HG03378 (cell line): ENCODE results near the gene SLC27A5.
"Not testable (repeated sequence)": the region's sequence is repeated elsewhere in the genome, so short reads cannot be mapped to it uniquely, and the experiment has no call there.

ENCODE experiments used
- ATAC-seq: cut with Tn5 transposase; IDR thresholded peaks from one replicate; pipeline ENCODE4 v1.9.1; 2021; ENCODE audit warnings: mild to moderate bottlenecking, moderate library complexity; ENCODE audit not compliant: unreplicated experiment

Gene SLC27A5

DNA sequence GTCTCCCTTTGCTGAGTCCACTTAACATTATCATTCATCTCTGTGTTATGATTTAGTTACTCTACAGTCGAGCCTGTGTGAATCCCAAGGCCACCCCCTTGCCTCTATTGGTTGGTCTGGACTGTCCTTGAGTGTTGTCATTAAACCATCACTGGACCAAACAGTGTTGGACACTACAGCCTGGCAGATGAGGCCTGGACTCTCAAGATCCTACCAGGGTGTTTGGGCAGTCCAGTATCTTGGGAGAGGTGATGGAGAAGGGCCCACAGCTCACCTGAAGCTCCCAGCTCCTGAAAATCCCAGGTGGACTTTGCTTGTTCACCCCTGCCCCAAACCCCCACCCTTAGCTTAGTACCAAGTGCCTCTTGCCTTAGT lies 39.3 kb upstream of the SLC27A5 start:
- ATAC-seq = no peak

DNA sequence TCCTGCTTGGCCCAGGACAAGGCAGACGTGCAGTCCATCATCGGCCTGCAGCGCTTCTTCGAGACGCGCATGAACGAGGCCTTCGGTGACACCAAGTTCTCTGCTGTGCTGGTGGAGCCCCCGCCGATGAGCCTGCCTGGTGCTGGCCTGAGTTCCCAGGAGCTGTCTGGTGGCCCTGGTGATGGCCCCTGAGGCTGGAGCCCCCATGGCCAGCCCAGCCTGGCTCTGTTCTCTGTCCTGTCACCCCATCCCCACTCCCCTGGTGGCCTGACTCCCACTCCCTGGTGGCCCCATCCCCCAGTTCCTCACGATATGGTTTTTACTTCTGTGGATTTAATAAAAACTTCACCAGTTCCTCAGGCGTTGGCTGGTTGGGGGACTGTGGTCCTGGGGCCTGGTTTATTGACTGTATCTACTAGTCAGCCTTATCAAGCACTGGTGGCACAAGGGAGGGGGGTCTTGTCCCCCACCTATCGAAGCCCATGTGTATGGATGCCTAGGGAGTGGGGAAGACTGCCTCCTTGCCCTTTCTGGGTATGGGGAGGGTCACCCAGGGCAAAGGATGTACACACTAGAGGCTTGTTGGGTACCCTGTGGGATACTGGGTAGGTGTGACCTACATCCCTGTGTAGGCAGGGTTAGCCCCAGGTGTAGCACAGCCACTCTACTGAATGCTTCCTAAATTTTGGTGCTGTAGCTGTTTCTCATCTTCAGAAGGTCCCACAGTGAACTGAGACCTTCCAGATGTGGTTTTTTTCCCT lies 38.8 kb upstream of the SLC27A5 start:
- ATAC-seq = no peak

DNA sequence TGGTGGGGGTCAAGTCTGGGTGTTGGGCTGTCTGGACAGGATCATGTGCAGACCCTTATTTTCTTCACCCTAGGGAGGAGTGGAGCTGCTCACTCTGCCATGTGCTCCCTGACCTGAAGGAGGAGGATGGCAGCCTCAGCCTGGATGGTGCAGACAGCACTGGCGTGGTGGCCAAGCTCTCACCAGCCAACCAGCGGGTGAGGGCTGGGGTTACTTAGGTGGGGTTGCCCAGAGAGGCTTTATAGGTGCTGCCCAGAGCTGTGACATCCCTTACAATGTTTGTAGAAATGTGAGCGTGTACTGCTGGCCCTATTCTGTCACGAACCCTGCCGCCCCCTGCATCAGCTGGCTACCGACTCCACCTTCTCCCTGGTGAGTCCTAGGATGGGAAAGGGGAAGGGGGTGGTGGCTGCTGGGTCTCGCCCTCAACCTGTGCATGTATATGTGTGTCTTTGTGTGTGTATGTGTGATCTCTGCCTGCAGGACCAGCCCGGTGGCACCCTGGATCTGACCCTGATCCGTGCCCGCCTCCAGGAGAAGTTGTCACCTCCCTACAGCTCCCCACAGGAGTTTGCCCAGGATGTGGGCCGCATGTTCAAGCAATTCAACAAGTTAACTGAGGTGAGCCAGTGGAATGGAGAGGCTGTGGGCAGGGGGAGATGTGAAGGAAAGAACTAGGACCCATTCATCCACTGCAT lies 38.0 kb upstream of the SLC27A5 start:
- no peak for ATAC-seq

DNA sequence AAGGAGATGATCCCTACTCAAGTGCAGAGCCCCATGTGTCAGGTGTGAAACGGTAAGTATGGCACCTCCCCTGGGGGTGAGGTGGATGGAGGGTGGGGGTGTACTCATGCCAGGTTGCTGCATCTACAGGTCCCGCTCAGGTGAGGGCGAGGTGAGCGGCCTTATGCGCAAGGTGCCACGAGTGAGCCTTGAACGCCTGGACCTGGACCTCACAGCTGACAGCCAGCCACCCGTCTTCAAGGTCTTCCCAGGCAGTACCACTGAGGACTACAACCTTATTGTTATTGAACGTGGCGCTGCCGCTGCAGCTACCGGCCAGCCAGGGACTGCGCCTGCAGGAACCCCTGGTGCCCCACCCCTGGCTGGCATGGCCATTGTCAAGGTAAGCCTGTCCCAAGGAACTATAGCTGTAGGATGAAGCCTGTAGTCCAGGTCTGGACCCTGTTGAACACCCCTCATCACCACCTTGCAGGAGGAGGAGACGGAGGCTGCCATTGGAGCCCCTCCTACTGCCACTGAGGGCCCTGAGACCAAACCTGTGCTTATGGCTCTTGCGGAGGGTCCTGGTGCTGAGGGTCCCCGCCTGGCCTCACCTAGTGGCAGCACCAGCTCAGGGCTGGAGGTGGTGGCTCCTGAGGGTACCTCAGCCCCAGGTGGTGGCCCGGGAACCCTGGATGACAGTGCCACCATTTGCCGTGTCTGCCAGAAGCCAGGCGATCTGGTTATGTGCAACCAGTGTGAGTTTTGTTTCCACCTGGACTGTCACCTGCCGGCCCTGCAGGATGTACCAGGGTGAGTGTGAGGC lies 37.3 kb upstream of the SLC27A5 start:
- no peak for ATAC-seq

DNA sequence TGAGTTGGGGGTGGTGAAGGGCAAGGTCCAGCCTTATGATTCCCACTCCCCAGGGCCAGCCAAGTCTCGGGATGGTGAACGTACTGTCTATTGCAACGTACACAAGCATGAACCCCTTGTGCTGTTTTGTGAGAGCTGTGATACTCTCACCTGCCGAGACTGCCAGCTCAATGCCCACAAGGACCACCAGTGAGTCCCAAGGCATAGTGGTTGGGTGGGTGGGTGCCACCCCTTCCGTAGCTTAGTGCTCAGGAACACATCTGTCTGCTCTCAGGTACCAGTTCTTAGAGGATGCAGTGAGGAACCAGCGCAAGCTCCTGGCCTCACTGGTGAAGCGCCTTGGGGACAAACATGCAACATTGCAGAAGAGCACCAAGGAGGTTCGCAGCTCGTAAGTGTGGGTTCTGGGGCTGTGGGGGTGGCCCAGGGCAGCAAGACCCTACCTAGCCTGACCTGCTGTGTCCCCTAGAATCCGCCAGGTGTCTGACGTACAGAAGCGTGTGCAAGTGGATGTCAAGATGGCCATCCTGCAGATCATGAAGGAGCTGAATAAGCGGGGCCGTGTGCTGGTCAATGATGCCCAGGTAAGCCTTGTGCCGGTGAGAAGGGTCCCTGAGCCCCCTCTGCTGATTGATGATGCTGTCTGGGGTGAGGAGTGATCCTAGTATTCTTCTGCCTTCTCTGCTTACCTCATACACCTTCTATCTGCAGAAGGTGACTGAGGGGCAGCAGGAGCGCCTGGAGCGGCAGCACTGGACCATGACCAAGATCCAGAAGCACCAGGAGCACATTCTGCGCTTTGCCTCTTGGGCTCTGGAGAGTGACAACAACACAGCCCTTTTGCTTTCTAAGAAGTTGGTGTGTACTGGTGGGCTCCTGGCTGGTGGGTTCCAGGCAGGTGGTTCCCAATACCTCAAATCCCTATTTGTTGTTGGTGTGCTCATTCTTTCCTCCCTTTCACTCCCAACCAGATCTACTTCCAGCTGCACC lies 35.8 kb upstream of the SLC27A5 start:
- ATAC-seq = no peak

DNA sequence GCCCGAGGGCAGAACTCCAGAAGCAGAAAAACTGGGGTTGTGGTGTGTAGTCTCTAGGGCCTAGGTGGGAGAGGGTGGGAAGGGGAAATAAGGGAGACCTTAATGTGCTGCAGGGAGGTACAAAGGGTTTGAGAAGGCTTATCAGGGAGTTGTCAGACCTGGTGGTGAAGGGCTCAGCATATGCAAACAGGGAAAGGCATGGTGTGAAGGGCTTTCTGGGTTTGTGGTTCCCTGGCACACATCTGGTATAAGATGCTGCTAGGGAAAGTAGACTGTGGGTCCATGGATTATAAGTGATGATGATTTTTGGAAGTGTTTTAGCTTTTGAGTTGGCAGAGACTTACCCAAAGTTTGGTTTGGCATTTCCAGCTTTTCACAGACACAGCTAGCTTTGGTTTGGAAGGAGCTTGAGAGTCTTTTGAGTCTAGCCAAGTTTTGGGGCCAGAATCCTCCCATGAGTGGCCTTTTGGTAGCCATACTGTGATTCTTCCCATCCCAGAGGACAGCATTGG lies 34.3 kb upstream of the SLC27A5 start:
- ATAC-seq = no peak

DNA sequence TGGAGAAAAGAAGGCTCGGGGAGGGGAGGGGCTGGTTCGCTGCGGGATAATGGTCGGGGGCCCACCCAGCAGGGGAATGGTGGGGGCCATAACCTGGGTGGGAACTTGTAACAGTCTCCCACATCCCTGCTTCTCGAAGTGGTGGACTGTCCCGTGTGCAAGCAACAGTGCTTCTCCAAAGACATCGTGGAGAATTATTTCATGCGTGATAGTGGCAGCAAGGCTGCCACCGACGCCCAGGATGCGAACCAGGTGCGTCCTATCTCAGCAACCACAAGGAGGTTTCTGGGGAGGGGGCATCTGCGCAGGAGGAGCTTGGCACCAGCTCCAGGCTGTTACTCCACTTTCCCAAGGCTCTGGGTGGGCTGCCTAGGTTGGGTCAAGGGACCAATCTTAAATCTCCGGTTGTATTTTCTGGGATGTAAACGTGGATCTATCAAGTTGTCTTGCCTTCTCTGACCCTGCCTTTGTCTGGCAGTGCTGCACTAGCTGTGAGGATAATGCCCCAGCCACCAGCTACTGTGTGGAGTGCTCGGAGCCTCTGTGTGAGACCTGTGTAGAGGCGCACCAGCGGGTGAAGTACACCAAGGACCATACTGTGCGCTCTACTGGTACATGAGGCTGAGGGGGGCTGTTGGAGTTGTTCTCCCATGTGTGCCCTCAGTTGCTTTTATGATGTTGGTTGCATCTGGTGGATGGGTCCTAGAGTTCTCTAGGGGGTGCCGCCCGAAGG lies 33.7 kb upstream of the SLC27A5 start:
- ATAC-seq = no peak

DNA sequence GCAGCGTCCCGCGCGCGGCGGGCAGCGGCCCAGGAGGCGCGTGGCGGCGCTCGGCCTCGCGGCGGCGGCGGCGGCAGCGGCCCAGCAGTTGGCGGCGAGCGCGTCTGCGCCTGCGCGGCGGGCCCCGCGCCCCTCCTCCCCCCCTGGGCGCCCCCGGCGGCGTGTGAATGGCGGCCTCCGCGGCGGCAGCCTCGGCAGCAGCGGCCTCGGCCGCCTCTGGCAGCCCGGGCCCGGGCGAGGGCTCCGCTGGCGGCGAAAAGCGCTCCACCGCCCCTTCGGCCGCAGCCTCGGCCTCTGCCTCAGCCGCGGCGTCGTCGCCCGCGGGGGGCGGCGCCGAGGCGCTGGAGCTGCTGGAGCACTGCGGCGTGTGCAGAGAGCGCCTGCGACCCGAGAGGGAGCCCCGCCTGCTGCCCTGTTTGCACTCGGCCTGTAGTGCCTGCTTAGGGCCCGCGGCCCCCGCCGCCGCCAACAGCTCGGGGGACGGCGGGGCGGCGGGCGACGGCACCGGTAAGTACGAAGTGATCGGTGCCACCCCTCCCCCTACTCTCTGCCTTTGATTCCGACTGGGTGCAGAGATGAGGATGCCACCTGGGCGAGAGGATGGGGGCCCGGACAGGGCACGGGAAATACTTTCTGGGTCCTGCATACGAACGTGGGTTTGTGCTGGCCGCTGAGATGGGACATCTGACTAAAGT lies 32.9 kb upstream of the SLC27A5 start:
- peak; percentile 21 for ATAC-seq

DNA sequence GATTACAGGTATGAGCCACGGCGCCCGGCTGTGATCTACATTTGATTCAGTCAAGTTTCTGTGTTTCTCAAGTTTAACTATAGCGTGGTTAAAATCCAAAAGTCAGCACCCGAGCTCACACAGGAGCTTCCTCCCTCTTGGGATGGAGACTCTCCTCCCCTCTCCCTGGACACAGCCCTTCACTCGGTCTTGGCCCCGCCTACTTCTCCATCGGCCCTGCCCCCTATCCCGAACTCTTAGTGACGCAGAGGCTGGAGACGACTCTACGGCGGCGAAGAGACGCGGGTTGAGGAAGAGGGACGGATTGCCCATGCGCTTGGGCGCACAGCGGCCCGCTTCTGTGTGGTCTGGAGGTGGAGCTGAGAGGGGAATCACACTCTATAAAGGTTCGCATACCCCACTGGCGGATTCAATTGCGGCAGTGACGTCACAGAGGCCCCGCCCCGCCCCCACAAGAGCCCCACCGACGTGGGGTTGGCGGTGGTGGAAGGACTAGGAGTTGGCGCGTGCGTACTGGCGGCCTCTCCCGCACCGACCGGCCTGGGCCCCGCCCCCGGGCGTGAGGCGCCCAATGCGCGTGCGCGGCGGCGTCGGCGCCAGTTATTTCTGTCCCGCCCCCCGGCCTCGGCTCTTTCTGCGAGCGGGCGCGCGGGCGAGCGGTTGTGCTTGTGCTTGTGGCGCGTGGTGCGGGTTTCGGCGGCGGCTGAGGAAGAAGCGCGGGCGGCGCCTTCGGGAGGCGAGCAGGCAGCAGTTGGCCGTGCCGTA lies 32.2 kb upstream of the SLC27A5 start, which contains the start of gene TRIM28:
Gene TRIM28 (plus strand): TSS at position 239 of the 765 bp plus-strand sequence. CDS start 694 bp downstream, outside the sequence.
- ATAC-seq = peak; percentile 86

DNA sequence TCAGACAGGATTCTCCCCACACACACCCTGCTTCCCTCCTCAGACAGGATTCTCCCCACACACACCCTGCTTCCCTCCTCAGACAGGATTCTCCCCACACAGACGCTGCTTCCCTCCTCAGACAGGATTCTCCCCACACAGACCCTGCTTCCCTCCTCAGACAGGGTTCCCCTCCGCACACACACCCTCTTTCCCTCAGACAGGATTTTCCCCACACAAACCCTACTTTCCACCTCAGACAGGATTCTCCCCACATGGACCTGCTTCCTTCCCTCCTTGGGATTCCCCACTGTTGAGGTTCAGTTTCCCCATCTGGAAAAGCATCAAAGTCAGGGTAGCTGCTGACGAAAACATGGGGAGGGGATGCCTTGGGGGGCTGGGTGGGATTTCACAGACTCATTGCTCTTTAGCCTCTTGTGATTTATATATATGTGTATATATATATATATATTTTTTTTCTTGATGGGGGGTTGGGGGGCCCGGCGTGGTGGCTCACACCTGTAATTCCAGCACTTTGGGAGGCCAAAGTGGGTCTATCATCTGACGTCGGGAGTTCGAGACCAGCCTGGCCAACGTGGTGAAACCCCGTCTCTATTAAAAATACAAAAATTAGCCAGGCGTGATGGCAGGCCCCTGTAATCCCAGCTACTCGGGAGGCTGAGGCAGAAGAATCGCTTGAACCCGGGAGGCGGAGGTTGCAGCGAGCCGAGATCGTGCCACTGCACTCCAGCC lies 31.0 kb upstream of the SLC27A5 start:
- not testable (repeated sequence) for ATAC-seq

DNA sequence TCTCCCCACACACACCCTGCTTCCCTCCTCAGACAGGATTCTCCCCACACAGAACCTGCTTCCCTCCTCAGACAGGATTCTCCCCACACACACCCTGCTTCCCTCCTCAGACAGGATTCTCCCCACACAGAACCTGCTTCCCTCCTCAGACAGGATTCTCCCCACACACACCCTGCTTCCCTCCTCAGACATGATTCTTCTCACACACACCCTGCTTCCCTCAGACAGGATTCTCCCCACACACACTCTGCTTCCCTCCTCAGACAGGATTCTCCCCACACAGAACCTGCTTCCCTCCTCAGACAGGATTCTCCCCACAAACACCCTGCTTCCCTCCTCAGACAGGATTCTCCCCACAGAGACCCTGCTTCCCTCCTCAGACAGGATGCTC lies 27.4 kb upstream of the SLC27A5 start:
- not testable (repeated sequence) for ATAC-seq

DNA sequence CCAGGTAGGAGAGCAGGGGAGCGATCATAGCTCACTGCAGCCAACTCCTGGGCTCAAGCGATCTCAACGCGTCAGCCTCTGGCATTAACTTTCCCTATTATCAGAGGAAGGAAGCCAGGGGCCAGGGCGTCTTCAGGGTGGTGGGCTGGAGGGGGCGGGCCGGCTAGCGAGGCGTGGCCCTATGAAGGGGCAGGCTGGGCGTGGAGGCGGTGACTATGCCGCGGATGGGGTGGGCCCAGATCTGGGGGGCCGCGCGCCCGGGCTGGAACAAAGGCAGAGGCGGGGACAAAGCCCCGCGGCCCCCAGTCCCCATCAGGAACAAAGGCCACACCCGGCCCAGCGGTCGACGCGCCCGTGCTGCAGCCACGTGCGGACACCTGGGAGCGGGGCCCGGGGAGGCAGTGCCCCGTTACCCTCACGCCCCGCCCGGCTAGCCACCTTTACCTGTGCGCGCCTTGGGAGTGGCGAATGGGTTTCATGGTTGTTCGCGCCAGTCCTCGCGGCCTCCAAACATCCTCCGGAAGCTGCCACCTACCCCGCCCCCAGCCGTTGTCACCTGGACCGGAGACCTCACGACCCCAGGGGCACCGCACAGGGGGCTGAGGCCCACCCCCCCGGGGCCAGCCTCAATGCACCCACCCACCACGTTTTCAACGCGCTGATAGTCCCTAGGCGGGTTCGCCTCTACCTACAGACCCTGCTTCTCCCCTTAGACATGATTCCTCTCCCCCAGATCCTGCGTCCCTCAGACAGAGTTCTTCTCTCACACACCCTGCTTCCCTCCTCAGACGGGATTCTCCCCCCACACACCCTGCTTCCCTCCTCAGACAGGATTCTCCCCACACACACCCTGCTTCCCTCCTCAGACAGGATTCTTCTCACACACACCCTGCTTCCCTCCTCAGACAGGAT lies 26.7 kb upstream of the SLC27A5 start:
- ATAC-seq = no peak

DNA sequence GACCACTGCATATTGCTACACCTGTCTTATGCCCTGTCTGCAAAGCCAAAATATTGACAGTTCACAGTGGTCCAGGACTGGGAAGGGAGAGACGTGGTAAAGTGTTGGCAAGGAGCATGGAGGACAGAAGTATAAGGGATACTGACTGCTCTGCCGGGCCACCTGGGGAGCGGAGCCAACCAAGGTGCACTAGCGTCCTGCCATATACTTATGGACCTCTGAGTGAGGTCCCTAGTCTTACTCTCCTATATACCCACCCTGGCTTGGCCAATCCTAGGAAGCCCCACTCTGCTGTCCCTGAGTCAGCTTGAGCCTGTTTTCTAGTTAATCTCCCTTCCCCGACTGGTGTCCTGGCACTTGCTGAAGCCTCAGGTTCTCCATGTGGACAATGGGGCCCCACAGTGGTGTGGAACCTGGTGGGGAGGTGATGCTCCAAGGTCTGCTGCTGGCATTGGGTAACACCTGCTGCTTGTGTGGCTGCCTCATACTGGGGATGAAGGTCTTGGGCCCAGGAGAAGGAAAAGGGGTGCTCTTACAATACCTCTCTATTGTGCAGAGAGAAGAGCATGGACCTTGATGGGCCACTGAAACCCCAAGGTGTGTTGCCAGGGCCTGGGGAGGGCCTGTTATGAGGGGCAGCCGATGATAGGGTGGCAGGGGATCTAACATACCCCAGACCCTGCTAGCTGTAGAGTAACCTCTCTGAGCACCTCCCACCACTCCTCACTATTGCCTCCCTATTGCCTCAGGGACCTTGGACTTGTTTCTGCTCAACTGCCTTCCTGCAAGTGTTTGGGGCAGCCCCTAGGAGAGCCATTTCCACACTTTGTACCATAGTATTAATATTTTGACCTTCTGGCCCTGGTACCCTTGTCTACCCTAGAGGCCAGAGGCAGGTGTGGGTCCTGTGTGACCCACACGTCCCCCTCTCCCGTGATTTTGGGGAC lies 25.3 kb upstream of the SLC27A5 start:
- no peak for ATAC-seq

DNA sequence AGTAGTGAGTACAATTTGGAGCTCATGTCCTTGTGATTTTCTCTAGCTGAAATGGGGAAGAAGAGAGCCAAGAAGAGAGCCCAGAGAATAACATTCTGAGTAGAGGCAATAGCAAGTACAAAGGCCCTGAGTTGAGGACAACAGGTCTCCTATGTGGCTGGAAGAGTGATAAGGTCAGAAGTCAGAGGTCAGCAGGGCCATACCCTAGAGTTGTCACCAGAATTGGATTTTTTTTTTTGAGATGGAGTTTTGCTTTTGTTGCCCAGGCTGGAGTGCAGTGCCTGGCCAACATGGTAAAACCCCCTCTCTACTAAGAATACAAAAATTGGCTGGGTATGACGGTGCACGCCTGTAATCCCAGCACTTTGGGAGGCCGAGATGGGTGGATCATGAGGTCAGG lies 24.1 kb upstream of the SLC27A5 start:
- no peak for ATAC-seq
